ENCODE measurements around the gene KRT78. TPM values are rescaled to one million over a fixed set of nuclear protein-coding genes. Genes with fewer than 3 reads are reported as not detected.

The KRT78 gene
- total and polyA plus RNA-seq, 2 experiments from 2014 or later, result not detected

GRCh38 chr12:52818388-52818787 lies 30.4 kb downstream of the KRT78 start:
- H3K9me3 ChIP-seq (ENCODE audit: low read depth), result no peaks in the 10 kb centered on the region
- H3K4me3 ChIP-seq, result no peak overlapping the region
- DNase-seq (ENCODE audit: low read depth in 1 of 2, low spot score in 1 of 2), result no peak
- H3K4me1 ChIP-seq (ENCODE audit: low read depth), result no peaks in the 10 kb centered on the region
- H3K36me3 ChIP-seq, result no peaks in the 10 kb centered on the region
- TF ChIP-seq CTCF (IDR thresholded peaks at IDR 0.05; ENCODE audit: low read depth, low read length), result no peak
- H3K27me3 ChIP-seq, result no peaks in the 10 kb centered on the region
- no peak overlapping the region for H3K27ac ChIP-seq

DNA sequence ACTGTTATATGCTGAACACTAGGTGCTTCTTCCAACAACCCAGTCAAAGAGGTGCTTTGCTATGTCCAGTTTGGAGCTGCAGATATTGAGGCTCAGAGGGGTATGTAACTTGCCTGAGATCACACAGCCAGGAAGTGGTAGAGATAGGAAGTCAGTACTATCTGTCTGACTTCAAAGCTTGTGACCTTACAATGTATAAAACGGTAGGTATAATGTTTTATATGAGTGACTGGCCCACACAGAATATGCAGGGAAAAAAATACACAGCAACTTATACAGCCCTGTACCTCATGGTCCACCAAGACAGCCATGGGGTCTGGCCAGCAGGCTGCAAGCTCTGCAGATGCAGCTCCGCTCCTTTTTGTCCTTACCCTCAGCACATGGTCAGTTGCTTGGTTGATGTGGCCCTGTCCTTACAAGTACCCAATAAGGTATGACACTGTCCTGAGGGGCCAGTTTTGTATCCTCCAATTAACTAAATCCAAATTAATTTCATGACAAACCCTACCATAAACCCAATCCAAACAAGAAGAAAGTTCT lies 31.0 kb downstream of the KRT78 start:
- TF ChIP-seq CTCF (IDR thresholded peaks at IDR 0.05; ENCODE audit: low read depth, low read length), result no peak
- H3K4me1 ChIP-seq (ENCODE audit: low read depth), result no peaks in the 10 kb centered on the region

DNA sequence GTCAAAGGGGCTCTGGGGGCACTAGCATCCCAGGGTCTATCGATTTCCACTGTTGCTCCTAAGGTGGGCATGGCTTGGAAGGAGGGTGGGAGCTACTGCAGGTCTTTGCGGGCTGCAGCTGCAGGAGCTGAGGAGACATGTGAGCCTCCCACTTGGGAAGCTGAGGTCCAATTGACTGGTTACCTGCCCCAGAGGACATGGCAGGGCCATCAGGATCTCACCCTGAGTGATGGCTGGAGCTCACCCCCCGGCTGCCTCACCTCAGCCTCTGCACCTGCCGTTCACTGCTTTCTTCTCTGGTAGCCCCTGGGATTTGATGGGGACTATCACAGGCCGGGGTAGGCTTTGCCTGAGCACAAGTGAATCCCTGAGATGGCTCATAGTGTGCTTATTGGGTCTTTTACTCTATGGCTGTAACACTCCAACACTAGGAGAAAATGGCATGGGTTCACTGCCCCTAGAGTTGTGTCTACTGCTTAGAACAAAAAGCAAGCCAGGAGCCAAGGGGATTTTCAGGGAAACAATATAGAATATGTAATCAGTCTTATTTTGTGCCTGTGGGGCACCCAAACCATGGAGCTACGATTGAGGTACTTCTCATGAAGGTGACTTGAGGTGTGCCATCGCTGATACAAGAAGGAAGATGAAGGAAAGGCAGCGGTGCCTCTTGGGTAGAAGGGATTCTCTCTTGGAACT lies 31.6 kb downstream of the KRT78 start:
- no peak overlapping the region for H3K27ac ChIP-seq
- H3K36me3 ChIP-seq, result no peaks in the 10 kb centered on the region
- no peaks in the 10 kb centered on the region for H3K9me3 ChIP-seq (ENCODE audit: low read depth)
- no peak overlapping the region for H3K4me3 ChIP-seq
- DNase-seq (ENCODE audit: low read depth in 1 of 2, low spot score in 1 of 2), result no peak
- no peaks in the 10 kb centered on the region for H3K4me1 ChIP-seq (ENCODE audit: low read depth)
- TF ChIP-seq CTCF (IDR thresholded peaks at IDR 0.05; ENCODE audit: low read depth, low read length), result no peak
- H3K27me3 ChIP-seq, result no peaks in the 10 kb centered on the region

More for the DNA sequence above, 31.0 kb downstream of the KRT78 start:
- Histone ChIP-seq H3K9me3 (ENCODE audit: low read depth) (no peaks in the 10 kb centered on the region), H3K36me3 (no peaks in the 10 kb centered on the region), H3K27me3 (no peaks in the 10 kb centered on the region), H3K27ac (no peak overlapping the region), H3K4me3 (no peak overlapping the region)
- no peak for DNase-seq (ENCODE audit: low read depth in 1 of 2, low spot score in 1 of 2)

DNA sequence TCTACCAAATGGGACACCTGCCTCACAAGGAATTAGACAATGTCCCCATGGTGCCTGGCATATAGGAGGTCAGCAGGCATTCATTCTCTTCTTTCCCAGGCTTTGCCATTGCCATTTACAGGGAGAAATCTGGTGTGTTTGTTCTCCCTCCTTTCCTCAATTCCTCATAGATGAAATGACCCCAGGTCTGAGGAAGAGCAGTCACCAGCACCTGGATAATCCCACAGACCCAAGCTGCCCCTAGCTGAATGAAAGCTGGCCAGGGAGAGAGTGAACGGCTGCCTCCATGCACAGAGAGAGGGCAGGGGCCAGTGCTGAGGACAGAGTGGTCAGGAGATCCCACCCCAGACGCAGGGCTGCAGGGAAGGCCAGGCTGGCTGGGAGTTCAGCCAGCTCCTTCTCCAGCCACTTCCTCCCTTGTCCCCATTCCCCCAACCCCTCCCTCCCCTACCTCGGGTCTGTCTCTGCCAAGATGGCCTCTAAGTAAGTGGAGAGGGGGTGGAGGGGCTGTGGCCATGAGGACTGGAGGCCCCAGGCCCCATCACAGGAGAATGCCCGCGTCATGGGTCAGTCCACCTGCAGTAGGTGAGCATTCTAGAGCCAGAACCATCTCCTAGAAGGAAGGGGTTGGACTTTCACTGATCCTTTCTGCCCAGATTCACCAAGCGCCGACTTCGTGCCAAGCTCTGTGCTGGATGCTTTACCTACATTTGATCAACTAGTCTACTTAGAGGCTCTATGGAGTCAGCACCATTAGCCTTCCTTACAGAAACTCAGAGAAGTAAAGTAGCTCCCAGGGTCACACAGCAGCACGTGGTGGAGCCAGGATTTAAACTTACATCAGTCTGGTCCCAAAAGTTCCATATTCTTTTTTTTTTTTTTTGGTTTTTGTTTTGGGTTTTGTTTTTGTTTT lies 32.9 kb downstream of the KRT78 start:
- H3K9me3 ChIP-seq (ENCODE audit: low read depth), result no peaks in the 10 kb centered on the region
- no peak for DNase-seq (ENCODE audit: low read depth in 1 of 2, low spot score in 1 of 2)
- no peak overlapping the region for H3K27ac ChIP-seq
- H3K27me3 ChIP-seq, result no peaks in the 10 kb centered on the region
- no peaks in the 10 kb centered on the region for H3K36me3 ChIP-seq
- no peaks in the 10 kb centered on the region for H3K4me1 ChIP-seq (ENCODE audit: low read depth)
- no peak for TF ChIP-seq CTCF (IDR thresholded peaks at IDR 0.05; ENCODE audit: low read depth, low read length)
- no peak overlapping the region for H3K4me3 ChIP-seq

GRCh38 chr12:52815161-52815560 lies 33.6 kb downstream of the KRT78 start:
- Histone ChIP-seq H3K27me3 (no peaks in the 10 kb centered on the region), H3K27ac (no peak overlapping the region), H3K36me3 (no peaks in the 10 kb centered on the region), H3K4me1 (ENCODE audit: low read depth) (no peaks in the 10 kb centered on the region), H3K4me3 (no peak overlapping the region), H3K9me3 (ENCODE audit: low read depth) (no peaks in the 10 kb centered on the region)
- no peak for DNase-seq (ENCODE audit: low read depth in 1 of 2, low spot score in 1 of 2)
- TF ChIP-seq CTCF (IDR thresholded peaks at IDR 0.05; ENCODE audit: low read depth, low read length), result no peak
